Measurements from ENCODE around the gene PLSCR3. TPM values are rescaled to one million over a fixed set of nuclear protein-coding genes. Genes with fewer than 3 reads are reported as not detected.

The PLSCR3 gene
- total RNA-seq, 1 experiment from 2014 or later = 21.9 TPM

DNA sequence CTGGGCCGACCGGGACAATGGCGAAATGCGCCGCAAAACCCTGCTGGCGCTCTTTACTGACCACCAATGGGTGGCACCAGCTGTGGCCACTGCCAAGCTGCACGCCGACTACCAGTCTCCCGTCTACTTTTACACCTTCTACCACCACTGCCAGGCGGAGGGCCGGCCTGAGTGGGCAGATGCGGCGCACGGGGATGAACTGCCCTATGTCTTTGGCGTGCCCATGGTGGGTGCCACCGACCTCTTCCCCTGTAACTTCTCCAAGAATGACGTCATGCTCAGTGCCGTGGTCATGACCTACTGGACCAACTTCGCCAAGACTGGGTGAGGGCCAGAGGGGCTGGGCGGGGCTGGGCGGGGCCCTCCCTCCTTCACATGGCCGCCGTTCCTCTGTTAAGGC, 21.5 kb upstream of the PLSCR3 start:
- Mint-ChIP-seq H3K36me3 (ENCODE audit: insufficient read depth, unreplicated experiment) (peaks cover 9% of the 10 kb centered on the region), H3K4me3 (ENCODE audit: low read depth, unreplicated experiment) (no peak overlapping the region), H3K4me1 (ENCODE audit: low read depth, unreplicated experiment) (no peaks in the 10 kb centered on the region), H3K27ac (ENCODE audit: unreplicated experiment) (no peak overlapping the region), H3K9me3 (ENCODE audit: low read depth, unreplicated experiment) (no peaks in the 10 kb centered on the region), H3K27me3 (ENCODE audit: unreplicated experiment) (peaks cover 15% of the 10 kb centered on the region)
- intact Hi-C loops (cut with micrococcal nuclease; ENCODE audit: unreplicated experiment) = no loop called here
- DNase-seq = no peak
- CTCF ChIA-PET = no interaction called here
- BruUV-seq (replicated peaks) = no TSS peak
- TF ChIP-seq, protein P1, sequence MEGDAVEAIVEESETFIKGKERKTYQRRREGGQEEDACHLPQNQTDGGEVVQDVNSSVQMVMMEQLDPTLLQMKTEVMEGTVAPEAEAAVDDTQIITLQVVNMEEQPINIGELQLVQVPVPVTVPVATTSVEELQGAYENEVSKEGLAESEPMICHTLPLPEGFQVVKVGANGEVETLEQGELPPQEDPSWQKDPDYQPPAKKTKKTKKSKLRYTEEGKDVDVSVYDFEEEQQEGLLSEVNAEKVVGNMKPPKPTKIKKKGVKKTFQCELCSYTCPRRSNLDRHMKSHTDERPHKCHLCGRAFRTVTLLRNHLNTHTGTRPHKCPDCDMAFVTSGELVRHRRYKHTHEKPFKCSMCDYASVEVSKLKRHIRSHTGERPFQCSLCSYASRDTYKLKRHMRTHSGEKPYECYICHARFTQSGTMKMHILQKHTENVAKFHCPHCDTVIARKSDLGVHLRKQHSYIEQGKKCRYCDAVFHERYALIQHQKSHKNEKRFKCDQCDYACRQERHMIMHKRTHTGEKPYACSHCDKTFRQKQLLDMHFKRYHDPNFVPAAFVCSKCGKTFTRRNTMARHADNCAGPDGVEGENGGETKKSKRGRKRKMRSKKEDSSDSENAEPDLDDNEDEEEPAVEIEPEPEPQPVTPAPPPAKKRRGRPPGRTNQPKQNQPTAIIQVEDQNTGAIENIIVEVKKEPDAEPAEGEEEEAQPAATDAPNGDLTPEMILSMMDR (IDR thresholded peaks at IDR 0.05; ENCODE audit: unreplicated experiment) = no peak

DNA sequence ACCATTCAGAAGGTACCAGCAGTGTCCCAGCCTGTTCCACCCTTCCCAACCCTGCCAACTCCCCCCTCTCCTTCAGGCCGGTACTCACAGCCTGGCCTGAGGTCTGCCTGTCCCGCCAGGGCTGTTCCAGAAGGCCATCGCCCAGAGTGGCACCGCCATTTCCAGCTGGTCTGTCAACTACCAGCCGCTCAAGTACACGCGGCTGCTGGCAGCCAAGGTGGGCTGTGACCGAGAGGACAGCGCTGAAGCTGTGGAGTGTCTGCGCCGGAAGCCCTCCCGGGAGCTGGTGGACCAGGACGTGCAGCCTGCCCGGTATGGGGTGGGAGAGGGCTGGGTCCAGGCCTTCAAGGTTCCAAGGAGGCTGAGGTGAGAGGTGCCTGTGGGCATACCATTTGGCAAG, 20.5 kb upstream of the PLSCR3 start:
- H3K4me3 Mint-ChIP-seq (ENCODE audit: low read depth, unreplicated experiment) = no peak overlapping the region
- no peaks in the 10 kb centered on the region for H3K4me1 Mint-ChIP-seq (ENCODE audit: low read depth, unreplicated experiment)
- no peak for DNase-seq
- BruUV-seq (replicated peaks) = no TSS peak
- TF ChIP-seq, protein P1 (IDR thresholded peaks at IDR 0.05; ENCODE audit: unreplicated experiment) = no peak
- intact Hi-C loops (cut with micrococcal nuclease; ENCODE audit: unreplicated experiment) = no loop called here
- peaks cover 14% of the 10 kb centered on the region for H3K27me3 Mint-ChIP-seq (ENCODE audit: unreplicated experiment)
- no peaks in the 10 kb centered on the region for H3K9me3 Mint-ChIP-seq (ENCODE audit: low read depth, unreplicated experiment)
- H3K36me3 Mint-ChIP-seq (ENCODE audit: insufficient read depth, unreplicated experiment) = peaks cover 9% of the 10 kb centered on the region
- no peak overlapping the region for H3K27ac Mint-ChIP-seq (ENCODE audit: unreplicated experiment)
- CTCF ChIA-PET = no interaction called here

DNA sequence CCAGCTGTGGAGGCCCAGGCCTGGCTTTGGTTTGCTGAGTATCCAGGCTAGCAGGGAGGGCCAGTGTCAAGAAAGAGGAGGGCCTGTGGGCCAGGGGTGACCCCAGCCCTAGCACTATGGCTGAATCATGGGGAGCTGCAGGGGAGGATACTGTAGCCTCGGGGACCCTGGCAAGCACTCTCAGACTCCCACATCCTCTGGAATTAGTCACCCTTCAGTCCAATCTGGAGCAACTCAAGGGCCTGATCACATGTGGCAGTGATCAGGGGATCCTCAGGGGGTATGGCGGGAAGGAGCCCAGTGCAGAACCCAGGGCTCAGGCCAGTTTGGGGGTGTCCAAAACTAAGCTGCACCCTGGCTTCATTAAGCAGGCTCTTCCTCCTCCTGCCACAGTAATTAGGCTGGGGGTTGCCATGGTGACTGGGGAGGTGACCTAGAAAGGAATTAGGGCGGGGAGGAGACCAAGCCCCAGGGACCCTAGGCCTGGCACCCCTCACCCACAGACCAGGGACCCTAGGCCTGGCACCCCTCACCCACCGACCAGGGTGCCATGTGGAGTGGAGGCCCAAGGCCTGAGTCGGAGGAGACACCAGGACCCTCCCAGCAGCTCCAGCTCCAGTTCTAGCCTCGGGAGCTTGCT, 19.1 kb upstream of the PLSCR3 start:
- Mint-ChIP-seq H3K36me3 (ENCODE audit: insufficient read depth, unreplicated experiment) (peaks cover 9% of the 10 kb centered on the region), H3K9me3 (ENCODE audit: low read depth, unreplicated experiment) (no peaks in the 10 kb centered on the region), H3K27ac (ENCODE audit: unreplicated experiment) (no peak overlapping the region), H3K27me3 (ENCODE audit: unreplicated experiment) (peaks cover under 1% of the 10 kb centered on the region), H3K4me1 (ENCODE audit: low read depth, unreplicated experiment) (no peaks in the 10 kb centered on the region), H3K4me3 (ENCODE audit: low read depth, unreplicated experiment) (no peak overlapping the region)
- BruUV-seq (replicated peaks) = no TSS peak
- CTCF ChIA-PET = no interaction called here
- TF ChIP-seq, protein P1 (IDR thresholded peaks at IDR 0.05; ENCODE audit: unreplicated experiment) = no peak
- no peak for DNase-seq
- intact Hi-C loops (cut with micrococcal nuclease; ENCODE audit: unreplicated experiment) = no loop called here

DNA sequence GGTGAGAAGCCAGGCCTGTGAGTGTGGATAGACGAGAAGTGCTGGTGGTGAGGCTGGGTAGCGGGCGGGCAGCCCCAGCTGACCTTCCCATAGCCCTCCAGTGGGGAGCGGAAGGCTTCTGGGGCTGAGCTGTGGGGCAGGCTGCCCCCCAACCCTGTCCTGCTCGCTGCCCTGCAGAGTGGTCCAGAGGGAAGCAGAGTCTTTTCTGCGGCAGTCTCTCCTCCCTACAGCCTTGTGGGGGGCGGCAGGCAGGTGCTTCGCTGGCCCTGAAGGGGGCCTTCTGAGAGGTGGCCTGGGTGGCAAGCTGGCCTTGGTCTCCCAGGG, 17.1 kb upstream of the PLSCR3 start:
- CTCF ChIA-PET = no interaction called here

More for the DNA sequence above, 17.1 kb upstream of the PLSCR3 start:
- Mint-ChIP-seq H3K9me3 (ENCODE audit: low read depth, unreplicated experiment) (no peaks in the 10 kb centered on the region), H3K27me3 (ENCODE audit: unreplicated experiment) (peaks cover 2% of the 10 kb centered on the region), H3K4me3 (ENCODE audit: low read depth, unreplicated experiment) (no peak overlapping the region), H3K27ac (ENCODE audit: unreplicated experiment) (no peak overlapping the region), H3K36me3 (ENCODE audit: insufficient read depth, unreplicated experiment) (peaks cover 9% of the 10 kb centered on the region), H3K4me1 (ENCODE audit: low read depth, unreplicated experiment) (no peaks in the 10 kb centered on the region)
- intact Hi-C loops (cut with micrococcal nuclease; ENCODE audit: unreplicated experiment) = no loop called here
- TF ChIP-seq, protein P1 (IDR thresholded peaks at IDR 0.05; ENCODE audit: unreplicated experiment) = no peak
- BruUV-seq (replicated peaks) = no TSS peak
- no peak for DNase-seq

Data from Calu3 (cell line).